ENCODE data around the gene NFYB.

DNA sequence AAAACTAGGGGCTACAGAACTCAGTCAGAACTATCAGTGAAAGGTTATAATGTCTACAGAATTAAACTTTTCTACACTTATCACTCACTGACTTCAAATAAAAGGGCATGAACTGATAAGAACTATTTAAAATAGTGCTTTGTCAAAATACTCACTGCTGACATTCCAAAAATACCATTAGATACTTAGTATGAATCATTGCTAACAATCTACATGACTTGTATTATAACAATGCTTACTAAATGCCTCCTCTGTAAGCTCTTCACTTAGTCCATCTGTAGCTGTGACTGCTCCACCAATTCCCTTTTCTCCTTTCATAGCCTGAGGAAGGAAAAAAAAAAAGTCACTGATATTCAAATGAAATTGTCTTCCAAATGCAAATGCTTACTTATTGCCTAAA lies 17.0 kb downstream of the NFYB start:
- TF ChIP-seq, protein P1, sequence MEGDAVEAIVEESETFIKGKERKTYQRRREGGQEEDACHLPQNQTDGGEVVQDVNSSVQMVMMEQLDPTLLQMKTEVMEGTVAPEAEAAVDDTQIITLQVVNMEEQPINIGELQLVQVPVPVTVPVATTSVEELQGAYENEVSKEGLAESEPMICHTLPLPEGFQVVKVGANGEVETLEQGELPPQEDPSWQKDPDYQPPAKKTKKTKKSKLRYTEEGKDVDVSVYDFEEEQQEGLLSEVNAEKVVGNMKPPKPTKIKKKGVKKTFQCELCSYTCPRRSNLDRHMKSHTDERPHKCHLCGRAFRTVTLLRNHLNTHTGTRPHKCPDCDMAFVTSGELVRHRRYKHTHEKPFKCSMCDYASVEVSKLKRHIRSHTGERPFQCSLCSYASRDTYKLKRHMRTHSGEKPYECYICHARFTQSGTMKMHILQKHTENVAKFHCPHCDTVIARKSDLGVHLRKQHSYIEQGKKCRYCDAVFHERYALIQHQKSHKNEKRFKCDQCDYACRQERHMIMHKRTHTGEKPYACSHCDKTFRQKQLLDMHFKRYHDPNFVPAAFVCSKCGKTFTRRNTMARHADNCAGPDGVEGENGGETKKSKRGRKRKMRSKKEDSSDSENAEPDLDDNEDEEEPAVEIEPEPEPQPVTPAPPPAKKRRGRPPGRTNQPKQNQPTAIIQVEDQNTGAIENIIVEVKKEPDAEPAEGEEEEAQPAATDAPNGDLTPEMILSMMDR (IDR thresholded peaks at IDR 0.05): no peak
- TF ChIP-seq EZH2 (IDR thresholded peaks at IDR 0.05; ENCODE audit: borderline replicate concordance, insufficient read depth, low read depth, low read length, poor library complexity, severe bottlenecking): no peak

Data from B cell (primary cell).